Keratinocyte (primary cell): ENCODE results near the gene NKX3-2. TPM values are rescaled to one million over a fixed set of nuclear protein-coding genes. Genes with fewer than 3 reads are reported as not detected.
A peak's percentile ranks its signal among the peaks of the same experiment; 100 is the strongest.

Experiments
- DNase-seq: peaks from one replicate; pipeline ENCODE4 v3.0.0-alpha.2; 2011; ENCODE audit warnings: low read depth, missing footprints, low spot score
- FAIRE-seq: peaks from 2 replicates; lab custom pipeline; 2011; peaks lifted over from hg19 to GRCh38; lab: Jason Lieb, UNC
- H2AFZ ChIP-seq: 2 replicates; pipeline ENCODE4 v1.6.0; 2012; ENCODE audit warnings: low read length, control low read depth, inconsistent platforms; ENCODE audit not compliant: control insufficient read depth
- H3K27ac ChIP-seq: 2 replicates; pipeline ENCODE4 v1.5.1; 2011; ENCODE audit warnings: low read length; ENCODE audit not compliant: control insufficient read depth, insufficient read depth
- H3K27me3 ChIP-seq: 3 replicates; pipeline ENCODE4 v1.6.0; 2011; ENCODE audit warnings: low read length; ENCODE audit not compliant: control insufficient read depth, insufficient read depth; ENCODE audit errors: extremely low read depth
- H3K36me3 ChIP-seq, 2 experiments: 2 replicates in 1 of 2; 3 replicates in 1 of 2; pipeline ENCODE4 v1.5.1; 2011; ENCODE audit warnings: low read length in 2 of 2, mild to moderate bottlenecking in 1 of 2; ENCODE audit not compliant: control insufficient read depth in 2 of 2, insufficient read depth in 2 of 2; ENCODE audit errors: extremely low read depth in 1 of 2
- H3K4me1 ChIP-seq: 3 replicates; pipeline ENCODE4 v1.5.1; 2011; ENCODE audit warnings: low read length; ENCODE audit not compliant: control insufficient read depth, insufficient read depth; ENCODE audit errors: extremely low read depth
- H3K4me2 ChIP-seq: 3 replicates; pipeline ENCODE4 v1.6.0; 2011; ENCODE audit warnings: low read depth, low read length; ENCODE audit not compliant: control insufficient read depth, insufficient read depth; ENCODE audit errors: extremely low read depth
- H3K4me3 ChIP-seq, 3 experiments: fragments of 200-600 bp in 1 of 3; sonication (generic) in 1 of 3; 2 replicates in 2 of 3; 3 replicates in 1 of 3; pipeline ENCODE4 v1.5.1; 2011 to 2016; ENCODE audit warnings: low read length in 3 of 3, mild to moderate bottlenecking in 3 of 3, control low read depth in 2 of 3, inconsistent platforms in 1 of 3, low read depth in 1 of 3, mixed read lengths in 1 of 3, mixed run types in 1 of 3, moderate library complexity in 1 of 3; ENCODE audit not compliant: control insufficient read depth in 2 of 3, insufficient read depth in 2 of 3; ENCODE audit errors: extremely low read depth in 1 of 3
- H3K79me2 ChIP-seq: 2 replicates; pipeline ENCODE4 v1.6.0; 2012; ENCODE audit warnings: low read length; ENCODE audit not compliant: control insufficient read depth, insufficient read depth
- H3K9ac ChIP-seq: 3 replicates; pipeline ENCODE4 v1.6.0; 2011; ENCODE audit warnings: low read length; ENCODE audit not compliant: control insufficient read depth, insufficient read depth; ENCODE audit errors: extremely low read depth
- H3K9me1 ChIP-seq: 3 replicates; pipeline ENCODE4 v1.6.0; 2011; ENCODE audit warnings: low read length; ENCODE audit not compliant: control insufficient read depth, insufficient read depth; ENCODE audit errors: extremely low read depth
- H3K9me3 ChIP-seq: 2 replicates; pipeline ENCODE4 v1.5.1; 2012; ENCODE audit warnings: low read depth, low read length; ENCODE audit not compliant: control insufficient read depth
- H4K20me1 ChIP-seq: 3 replicates; pipeline ENCODE4 v1.6.0; 2011; ENCODE audit warnings: low read length; ENCODE audit not compliant: control insufficient read depth, insufficient read depth; ENCODE audit errors: extremely low read depth
- EZH2 ChIP-seq: IDR thresholded peaks from one replicate; pipeline ENCODE4 v1.6.1; 2012; ENCODE audit warnings: inconsistent platforms, mild to moderate bottlenecking, low read length, moderate library complexity
- dilution Hi-C: fragments of 300-500 bp; cut with MboI; formaldehyde crosslinking; loops from one replicate; pipeline ENCODE4 v1.7.0; 2020; ENCODE audit warnings: low sequenced_read_pairs; ENCODE audit not compliant: extremely low pct_ligation_motif_present
- polyA plus RNA-seq, 5 experiments: library from polyadenylated mRNA; depleted of rRNA in 3 of 5; stranded (reverse) in 3 of 5; stranded (forward) in 1 of 5; unstranded in 1 of 5; fragments of >200 nt; gene quantifications; 1 replicate in 1 of 5; 2 replicates in 3 of 5; 3 replicates in 1 of 5; pipeline versions ENCODE4 v1.2.1 to v1.2.3, GENCODE V29; 2011 to 2012; ENCODE audit warnings: missing spikeins in 2 of 5, low read depth in 1 of 5, low replicate concordance in 1 of 5
- TF ChIP-seq, protein P1 (sequence below), 3 experiments: IDR thresholded peaks in 1 of 3; conservative IDR thresholded peaks in 1 of 3; optimal IDR thresholded peaks in 1 of 3; 2 replicates in 2 of 3; 3 replicates in 1 of 3; pipeline versions ENCODE3 to v1.5.1; 2011; ENCODE audit warnings: low read length in 3 of 3, mild to moderate bottlenecking in 3 of 3, moderate library complexity in 2 of 3, control low read depth in 1 of 3, inconsistent platforms in 1 of 3; ENCODE audit not compliant: insufficient read depth in 2 of 3; ENCODE audit errors: extremely low read depth in 1 of 3

The NKX3-2 gene
- polyA plus RNA-seq, 1 donor (not counting 4 experiments of a cell fraction or from before 2014, with no cell fraction given), result 0.04 TPM

DNA sequence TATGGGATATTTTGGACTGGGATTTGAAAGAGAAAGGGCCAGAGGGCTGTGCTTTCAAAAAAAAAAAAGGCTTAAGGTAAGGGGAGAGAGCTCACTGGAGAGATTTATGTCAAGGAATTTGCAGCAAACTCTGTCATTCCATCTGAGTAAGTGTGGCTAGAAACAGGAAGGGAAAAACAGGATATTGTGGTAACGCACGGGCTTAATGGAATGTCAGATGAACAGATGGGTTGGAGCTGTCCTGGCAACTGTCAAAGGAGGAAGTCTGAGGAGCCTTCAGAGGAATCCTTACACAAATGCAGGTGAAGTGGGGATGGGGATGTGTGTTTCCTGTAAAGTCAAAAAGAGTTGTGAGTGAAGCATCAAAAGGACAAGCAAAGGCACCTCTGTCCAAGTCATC lies 15.1 kb upstream of the NKX3-2 start:
- FAIRE-seq, result peak; percentile 99
- Histone ChIP-seq H3K4me3 (no peak overlapping the region), H3K27me3 (no peaks in the 10 kb centered on the region), H3K79me2 (no peaks in the 10 kb centered on the region), H3K27ac (peak overlapping the region; percentile 10), H2AFZ (peak overlapping the region; percentile 51), H3K9me3 (no peaks in the 10 kb centered on the region), H3K9ac (no peak overlapping the region), H3K4me2 (peak overlapping the region; percentile 29), H3K4me1 (peaks cover 17% of the 10 kb centered on the region), H3K9me1 (no peaks in the 10 kb centered on the region), H3K36me3 (no peaks in the 10 kb centered on the region), H4K20me1 (no peaks in the 10 kb centered on the region)
- DNase-seq, result peak; percentile 36
- no peak for TF ChIP-seq EZH2
- TF ChIP-seq, protein P1, sequence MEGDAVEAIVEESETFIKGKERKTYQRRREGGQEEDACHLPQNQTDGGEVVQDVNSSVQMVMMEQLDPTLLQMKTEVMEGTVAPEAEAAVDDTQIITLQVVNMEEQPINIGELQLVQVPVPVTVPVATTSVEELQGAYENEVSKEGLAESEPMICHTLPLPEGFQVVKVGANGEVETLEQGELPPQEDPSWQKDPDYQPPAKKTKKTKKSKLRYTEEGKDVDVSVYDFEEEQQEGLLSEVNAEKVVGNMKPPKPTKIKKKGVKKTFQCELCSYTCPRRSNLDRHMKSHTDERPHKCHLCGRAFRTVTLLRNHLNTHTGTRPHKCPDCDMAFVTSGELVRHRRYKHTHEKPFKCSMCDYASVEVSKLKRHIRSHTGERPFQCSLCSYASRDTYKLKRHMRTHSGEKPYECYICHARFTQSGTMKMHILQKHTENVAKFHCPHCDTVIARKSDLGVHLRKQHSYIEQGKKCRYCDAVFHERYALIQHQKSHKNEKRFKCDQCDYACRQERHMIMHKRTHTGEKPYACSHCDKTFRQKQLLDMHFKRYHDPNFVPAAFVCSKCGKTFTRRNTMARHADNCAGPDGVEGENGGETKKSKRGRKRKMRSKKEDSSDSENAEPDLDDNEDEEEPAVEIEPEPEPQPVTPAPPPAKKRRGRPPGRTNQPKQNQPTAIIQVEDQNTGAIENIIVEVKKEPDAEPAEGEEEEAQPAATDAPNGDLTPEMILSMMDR (optimal IDR thresholded peaks at IDR 0.05 in 1 of 3, IDR thresholded peaks at IDR 0.05 in 1 of 3, conservative IDR thresholded peaks at IDR 0.05 in 1 of 3; ENCODE audit: extremely low read depth in 1 of 3, insufficient read depth in 2 of 3, low read length in 3 of 3), result no peak
- dilution Hi-C loops, result no loop called here

DNA sequence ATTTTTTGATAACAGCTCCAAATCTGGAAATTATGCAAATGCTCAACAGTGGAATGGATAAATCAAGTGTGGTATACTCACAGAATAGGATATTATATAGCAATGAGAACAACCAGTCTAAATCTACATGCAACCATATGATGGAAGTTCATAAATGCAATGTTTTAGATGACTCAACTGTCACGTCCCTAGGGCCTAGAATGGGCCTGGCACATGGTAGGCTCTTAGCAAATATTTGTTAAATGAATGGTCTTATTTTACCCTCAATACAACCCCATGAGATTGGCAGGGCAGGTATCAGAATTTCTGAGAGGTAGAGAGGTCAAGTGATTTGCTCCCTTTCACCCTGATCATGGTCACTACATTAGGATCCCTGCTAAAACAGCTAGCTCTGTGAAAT lies 14.6 kb upstream of the NKX3-2 start:
- H3K79me2 ChIP-seq, result no peaks in the 10 kb centered on the region
- no peaks in the 10 kb centered on the region for H3K9me1 ChIP-seq
- DNase-seq (no peak), FAIRE-seq (no peak)
- H3K9ac ChIP-seq, result no peak overlapping the region
- peak overlapping the region; percentile 51 for H2AFZ ChIP-seq
- dilution Hi-C loops, result no loop called here
- no peaks in the 10 kb centered on the region for H3K36me3 ChIP-seq
- TF ChIP-seq EZH2, result no peak
- TF ChIP-seq, protein P1 (optimal IDR thresholded peaks at IDR 0.05 in 1 of 3, IDR thresholded peaks at IDR 0.05 in 1 of 3, conservative IDR thresholded peaks at IDR 0.05 in 1 of 3; ENCODE audit: extremely low read depth in 1 of 3, insufficient read depth in 2 of 3, low read length in 3 of 3), result no peak
- H4K20me1 ChIP-seq, result no peaks in the 10 kb centered on the region
- H3K4me3 ChIP-seq, result no peak overlapping the region
- peaks cover 17% of the 10 kb centered on the region for H3K4me1 ChIP-seq
- no peaks in the 10 kb centered on the region for H3K9me3 ChIP-seq
- H3K27ac ChIP-seq, result peak overlapping the region; percentile 10
- no peaks in the 10 kb centered on the region for H3K27me3 ChIP-seq
- peak overlapping the region; percentile 29 for H3K4me2 ChIP-seq
